HG03439 (cell line): Measurements from ENCODE around the gene MED16.
"Not testable (repeated sequence)": the region's sequence is repeated elsewhere in the genome, so short reads cannot be mapped to it uniquely, and the experiment has no call there.

Experiments
- ATAC-seq: cut with Tn5 transposase; IDR thresholded peaks from one replicate; pipeline ENCODE4 v1.9.1; 2021; ENCODE audit warnings: mild to moderate bottlenecking, moderate library complexity; ENCODE audit not compliant: unreplicated experiment

MED16 gene

DNA sequence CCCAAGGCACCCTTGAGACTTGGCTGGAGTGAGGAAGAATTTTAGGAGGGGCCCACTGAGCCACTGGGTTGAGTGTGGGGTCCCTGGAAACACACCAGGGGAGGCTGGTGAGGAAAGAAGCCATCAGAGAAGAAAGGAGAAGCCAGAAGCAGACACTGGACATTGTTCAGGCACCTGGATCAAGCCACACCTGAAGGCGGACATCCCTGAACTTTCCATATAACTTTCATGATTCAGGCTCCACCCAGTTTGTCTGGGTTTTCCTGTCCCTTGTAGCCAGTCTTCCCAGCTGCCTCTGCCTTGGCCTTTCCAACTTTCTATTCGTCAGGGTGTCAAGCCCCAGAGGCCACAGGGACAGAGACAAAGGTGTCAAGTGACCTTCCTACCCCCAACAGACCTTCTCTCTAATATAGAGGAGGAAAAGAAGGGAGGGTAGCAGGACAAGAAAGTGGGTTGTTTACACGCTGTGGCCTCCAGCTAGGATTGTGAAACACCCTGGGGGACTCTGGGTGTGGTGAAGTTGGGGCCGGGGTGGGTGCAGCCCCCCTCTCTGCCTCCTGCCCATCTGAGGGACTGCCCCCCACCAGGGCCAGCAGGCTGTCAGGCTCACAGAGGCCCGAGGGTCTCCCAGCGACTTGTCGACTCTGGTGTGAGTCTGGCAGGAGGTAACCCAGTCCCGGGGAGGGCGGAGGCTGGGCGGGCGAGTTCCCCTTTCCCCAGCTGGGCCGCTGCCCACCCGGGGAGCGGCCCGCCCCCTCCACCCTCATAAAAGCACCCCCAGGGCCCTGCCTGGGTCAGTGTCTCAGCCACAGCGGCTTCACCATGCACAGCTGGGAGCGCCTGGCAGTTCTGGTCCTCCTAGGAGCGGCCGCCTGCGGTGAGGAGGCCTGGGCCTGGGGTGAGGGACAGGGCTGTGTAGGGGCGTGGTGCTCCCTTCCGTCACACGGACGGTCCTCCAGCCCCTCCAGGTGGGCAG is 33.8 kb downstream of the MED16 start, which contains the start of gene CFD:
Gene CFD, plus strand, starts transcription at position 797 of the 976 bp plus-strand sequence. Its CDS starts 26 bp downstream, at position 823.
- ATAC-seq = no peak

DNA sequence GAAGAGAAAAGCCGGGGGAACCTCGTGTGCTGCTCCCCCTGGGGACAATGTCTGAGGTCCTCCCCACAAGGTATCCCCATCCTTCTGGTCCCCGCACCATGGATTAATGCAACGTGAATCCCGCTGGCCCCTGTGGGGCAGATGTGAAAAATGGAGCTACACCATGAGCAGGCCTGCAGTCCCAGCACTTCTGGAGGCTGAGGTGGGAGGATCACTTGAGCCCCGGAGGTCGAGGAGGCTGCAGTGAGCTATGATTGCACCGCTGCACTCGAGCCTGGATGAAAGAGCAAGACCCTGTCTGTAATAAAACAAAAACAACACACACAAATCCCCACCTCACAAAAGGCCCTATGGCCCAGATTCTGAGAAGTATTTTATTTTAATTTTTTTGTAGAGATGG is 34.7 kb downstream of the MED16 start:
- ATAC-seq = no peak

DNA sequence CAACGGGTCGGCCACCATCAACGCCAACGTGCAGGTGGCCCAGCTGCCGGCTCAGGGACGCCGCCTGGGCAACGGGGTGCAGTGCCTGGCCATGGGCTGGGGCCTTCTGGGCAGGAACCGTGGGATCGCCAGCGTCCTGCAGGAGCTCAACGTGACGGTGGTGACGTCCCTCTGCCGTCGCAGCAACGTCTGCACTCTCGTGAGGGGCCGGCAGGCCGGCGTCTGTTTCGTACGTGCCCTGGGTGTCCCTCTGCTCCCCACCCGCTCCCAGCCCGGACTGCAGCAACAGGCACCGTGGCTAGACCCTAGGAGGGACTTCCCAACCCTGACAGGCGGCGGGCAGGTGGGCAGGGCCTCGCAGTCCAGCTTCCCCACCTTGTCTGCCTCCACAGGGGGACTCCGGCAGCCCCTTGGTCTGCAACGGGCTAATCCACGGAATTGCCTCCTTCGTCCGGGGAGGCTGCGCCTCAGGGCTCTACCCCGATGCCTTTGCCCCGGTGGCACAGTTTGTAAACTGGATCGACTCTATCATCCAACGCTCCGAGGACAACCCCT is 37.3 kb downstream of the MED16 start:
- no peak for ATAC-seq

DNA sequence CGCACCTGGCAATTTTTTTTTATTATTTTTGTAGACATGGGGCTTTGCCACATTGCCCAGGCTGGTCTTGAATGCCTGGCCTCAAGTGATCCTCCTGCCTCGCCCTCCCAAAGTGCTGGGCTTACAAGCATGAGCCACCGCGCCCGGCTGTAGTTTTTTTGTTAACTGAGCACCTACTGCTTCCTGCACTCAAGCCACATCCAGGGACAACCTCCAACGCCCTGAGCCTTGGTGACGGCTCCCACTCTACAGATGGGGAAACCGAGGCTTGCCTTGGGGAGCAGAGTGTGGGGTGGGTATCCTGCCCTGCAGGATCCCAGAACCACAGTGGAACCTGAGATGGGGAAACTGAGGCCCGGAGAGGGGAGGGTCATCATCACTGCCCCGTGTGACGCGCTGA is 37.8 kb downstream of the MED16 start:
- ATAC-seq = no peak

DNA sequence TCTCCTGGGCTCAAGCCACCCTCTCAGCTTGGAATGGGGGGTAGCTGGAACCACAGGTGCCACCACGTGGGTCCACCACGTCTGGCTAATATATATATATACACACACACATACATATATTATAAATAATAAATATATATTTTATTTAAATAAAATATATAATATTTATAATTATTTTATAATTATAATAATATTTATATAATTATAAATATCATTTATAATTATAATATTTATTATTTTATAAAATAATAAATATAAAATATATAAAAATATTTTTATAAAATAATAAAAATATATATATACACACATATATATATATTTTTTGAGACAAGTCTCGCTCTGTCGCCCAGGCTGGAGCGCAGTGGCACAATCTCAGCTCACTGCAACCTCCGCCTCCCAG is 38.4 kb downstream of the MED16 start:
- ATAC-seq = no peak

DNA sequence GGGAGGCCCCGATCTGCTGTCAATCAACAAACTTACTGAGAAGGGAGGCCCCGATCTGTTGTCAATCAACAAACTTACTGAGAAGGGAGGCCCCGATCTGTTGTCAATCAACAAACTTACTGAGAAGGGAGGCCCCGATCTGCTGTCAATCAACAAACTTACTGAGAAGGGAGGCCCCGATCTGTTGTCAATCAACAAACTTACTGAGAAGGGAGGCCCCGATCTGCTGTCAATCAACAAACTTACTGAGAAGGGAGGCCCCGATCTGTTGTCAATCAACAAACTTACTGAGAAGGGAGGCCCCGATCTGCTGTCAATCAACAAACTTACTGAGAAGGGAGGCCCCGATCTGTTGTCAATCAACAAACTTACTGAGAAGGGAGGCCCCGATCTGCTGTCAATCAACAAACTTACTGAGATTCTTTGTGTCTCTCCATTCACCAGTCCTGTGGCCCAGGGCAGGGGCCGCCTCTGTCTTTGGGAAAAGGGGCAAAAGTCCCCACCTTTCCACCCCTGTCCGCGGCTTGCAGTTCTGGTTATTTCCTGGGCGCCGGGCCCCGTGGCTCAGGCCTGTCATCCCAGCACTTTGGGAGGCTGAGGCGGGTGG is 39.3 kb downstream of the MED16 start:
- ATAC-seq = not testable (repeated sequence)

DNA sequence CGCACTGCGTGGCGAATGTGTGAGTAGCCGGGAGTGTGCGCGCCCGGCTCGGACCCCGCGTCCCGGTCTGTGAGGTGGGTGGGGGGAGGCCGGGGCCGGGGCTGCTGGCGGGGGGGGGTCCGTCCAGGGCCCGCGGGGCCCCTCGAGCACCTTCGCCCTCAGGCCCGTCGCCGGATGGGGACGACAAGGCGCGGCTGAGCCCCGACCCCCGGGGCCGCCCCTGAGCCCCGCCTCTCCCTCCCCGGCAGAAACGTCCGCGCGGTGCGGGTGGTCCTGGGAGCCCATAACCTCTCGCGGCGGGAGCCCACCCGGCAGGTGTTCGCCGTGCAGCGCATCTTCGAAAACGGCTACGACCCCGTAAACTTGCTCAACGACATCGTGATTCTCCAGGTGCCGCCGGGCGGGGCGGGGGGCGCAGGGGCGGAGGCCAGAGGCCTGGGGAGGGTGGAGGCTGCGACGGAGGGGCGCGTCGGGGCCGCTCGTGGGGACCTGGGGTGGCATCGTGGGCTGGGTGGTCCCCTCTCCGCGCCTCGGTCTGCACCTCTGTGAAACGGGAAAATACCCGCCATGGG is 39.9 kb downstream of the MED16 start:
- ATAC-seq = no peak

DNA sequence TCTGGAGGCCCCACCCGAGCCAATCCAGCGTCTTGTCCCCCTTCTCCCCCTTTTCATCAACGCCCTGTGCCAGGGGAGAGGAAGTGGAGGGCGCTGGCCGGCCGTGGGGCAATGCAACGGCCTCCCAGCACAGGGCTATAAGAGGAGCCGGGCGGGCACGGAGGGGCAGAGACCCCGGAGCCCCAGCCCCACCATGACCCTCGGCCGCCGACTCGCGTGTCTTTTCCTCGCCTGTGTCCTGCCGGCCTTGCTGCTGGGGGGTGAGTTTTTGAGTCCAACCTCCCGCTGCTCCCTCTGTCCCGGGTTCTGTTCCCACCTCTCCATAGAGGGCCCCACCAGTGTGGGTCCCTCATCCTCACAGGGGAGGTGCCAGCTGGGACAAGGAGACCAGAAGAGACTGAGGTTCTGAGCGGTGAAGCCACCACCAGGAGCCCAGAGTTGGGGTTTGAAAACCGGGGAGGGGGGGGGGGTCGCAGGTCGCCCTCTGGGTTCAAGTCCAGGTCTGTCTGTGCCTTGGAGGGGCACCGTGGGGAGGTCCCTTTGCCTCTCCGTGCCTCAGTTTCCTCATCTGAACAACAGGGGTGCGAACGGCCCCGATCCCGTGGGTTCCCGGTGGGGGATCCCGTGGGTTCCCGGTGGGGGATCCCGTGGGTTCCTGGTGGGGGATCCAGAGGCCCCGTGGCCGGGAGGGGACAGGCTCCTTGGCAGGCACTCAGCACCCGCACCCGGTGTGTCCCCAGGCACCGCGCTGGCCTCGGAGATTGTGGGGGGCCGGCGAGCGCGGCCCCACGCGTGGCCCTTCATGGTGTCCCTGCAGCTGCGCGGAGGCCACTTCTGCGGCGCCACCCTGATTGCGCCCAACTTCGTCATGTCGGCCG is 40.6 kb downstream of the MED16 start, which contains the start of gene ELANE:
Gene ELANE, plus strand, starts transcription at position 168 of the 878 bp plus-strand sequence. Its CDS starts 26 bp downstream, at position 194.
- no peak for ATAC-seq

DNA sequence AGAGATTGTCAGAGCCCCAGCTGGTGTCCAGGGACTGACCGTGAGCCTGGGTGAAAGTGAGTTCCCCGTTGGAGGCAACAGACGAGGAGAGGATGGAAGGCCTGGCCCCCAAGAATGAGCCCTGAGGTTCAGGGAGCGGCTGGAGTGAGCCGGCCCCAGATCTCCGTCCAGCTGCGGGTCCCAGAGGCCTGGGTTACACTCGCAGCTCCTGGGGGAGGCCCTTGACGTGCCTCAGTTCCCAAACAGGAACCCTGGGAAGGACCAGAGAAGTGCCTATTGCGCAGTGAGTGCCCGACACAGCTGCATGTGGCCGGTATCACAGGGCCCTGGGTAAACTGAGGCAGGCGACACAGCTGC is 42.0 kb downstream of the MED16 start:
- no peak for ATAC-seq

DNA sequence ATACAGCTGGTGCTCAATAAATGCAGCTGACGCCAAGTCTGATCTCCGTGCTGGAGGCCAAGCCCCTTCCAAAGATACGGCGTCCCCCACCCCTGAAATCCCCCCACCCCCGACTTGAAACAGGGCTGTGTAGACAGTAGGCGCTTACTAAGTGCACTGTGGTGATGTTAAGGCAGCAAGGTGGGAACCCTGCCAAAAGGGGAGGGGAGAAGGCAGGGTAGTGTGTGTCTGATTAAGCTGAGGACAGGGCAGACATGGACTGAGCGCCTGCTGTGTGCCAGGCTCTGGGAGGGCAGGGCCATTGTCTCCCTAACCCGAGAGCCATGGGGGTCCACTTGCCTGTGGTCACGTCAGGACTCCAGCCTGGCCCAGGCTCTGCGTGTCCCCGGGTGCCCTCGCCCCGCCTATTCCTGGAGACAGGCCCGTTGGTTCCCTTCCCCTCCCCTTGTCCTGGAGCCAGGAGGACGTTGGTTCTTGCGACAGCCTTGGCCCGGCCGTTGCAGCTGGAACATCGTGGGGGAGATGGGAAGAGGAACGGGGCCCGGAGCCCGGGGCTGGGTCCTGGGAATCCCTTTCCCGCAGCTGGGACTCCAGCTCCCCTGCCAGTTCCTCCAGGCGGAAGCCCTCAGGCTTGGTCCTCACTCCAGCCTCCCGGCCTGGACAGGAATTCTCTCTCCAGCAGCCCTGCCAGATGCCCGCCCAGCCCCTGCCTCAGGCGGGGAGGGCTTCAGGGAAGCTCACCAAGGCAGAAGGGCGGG is 42.6 kb downstream of the MED16 start:
- no peak for ATAC-seq

DNA sequence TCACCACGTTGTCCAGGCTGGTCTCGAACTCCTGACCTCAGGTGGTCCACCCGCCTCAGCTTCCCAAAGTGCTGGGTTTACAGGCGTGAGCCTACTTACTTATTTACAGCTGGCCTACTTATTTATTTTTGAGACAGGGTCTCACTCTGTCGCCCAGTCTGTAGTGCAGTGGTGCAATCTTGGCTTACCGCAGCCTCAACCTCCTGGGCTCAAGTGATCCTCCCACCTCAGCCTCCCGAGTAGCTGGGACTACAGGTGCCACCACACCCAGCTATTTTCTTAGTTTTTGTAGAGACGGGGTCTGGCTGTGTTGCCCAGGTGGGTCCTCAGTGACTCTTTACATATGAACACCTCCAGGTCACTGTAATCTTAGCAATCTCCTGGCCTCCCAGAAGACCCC is 43.8 kb downstream of the MED16 start:
- not testable (repeated sequence) for ATAC-seq

DNA sequence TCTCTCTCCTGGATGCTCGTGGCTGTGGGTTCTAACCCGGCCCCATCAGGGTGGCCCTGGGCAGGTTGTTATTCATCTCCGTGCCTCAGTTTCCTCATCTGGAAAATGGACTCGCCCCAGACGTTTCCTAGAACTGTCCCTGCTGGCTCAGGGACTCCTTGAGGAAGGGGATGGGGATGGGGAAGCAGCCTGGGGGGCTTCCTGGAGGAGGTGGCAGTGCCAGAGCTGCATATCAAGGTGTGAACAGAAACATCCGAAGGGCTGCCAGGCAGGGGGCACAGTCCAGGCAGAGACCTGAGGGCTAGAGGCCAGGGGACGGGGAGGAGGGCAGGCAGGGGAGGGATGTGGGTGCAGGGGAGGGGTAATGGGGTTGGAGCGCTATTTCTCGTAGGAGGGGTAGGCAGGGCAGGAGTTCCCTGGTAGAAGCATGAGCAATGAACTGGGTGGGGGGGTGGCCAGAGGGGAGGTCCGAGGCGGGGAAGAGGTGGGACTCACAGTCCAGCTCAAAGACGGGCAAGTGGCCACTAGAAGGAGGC is 44.5 kb downstream of the MED16 start:
- ATAC-seq = no peak

DNA sequence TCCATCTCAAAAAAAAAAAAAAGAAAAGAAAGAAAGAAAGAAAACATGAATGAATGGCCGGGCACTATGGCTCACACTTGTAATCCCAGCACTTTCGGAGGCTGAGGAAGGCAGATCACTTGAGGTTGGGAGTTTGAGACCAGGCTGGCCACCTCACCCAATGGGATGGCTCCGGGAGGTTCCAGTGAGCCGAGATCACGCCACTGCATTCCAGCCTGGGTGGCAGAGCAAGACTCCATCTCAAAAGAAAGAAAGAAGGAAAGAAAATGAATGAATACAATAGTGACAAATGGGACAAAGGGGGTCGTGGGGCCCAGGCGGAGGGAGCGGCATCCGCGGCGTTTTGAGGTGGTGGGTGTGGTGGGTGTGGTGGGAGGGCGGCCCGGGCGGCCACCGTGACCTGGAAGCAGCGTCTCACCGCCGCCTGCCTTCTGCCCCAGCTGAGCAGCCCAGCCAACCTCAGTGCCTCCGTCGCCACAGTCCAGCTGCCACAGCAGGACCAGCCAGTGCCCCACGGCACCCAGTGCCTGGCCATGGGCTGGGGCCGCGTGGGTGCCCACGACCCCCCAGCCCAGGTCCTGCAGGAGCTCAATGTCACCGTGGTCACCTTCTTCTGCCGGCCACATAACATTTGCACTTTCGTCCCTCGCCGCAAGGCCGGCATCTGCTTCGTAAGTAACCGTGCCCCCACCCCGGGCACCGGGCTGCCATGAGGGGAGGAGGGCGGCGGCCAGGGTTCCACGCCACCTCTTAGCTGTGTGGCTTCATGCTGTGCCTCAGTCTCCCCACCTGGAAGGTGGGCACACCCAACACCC is 47.1 kb downstream of the MED16 start:
- no peak for ATAC-seq

DNA sequence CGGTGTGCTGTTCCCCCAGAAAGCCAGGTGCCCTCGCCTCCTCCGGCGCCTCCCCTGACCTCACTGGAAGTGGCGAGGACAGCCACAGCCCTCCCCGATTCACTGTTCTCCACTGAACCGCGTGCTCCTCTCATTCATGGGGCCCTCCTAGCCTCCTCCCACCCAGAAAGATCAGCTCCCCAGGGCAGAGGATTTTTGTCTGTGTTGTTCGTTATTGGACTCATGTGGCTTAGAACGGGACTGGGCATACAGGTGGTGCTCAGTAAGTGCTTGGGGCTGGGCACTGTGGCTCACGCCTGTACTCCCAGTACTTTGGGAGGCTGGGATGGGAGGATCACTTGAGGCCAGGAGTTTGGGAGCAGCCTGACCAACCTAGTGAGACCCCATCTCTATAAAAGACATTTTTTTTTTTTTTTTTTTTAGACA is 48.4 kb downstream of the MED16 start:
- ATAC-seq = no peak

DNA sequence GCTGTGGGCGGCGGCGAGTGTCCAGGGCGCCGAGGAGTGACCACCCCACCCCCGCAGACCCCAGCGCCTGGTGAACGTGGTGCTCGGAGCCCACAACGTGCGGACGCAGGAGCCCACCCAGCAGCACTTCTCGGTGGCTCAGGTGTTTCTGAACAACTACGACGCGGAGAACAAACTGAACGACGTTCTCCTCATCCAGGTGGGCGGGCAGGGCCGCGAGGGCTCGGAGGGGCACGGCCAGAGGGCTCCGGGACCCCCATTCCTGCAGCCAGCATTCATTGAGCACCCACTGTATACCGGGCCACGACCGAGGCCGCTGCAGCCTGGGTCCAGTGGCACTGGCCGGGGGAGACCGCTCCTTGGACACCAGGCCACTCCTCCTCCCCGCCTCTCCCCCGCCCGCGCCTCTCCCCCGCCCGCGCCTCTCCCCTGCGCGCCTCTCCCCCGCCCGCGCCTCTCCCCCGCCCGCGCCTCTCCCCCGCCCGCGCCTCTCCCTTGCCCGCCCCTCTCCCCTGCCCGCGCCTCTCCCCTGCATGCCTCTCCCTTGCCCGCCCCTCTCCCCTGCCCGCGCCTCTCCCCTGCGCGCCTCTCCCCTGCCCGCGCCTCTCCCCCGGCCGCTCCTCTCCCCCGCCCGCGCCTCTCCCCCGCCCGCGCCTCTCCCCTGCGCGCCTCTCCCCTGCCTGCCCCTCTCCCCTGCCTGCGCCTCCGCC is 49.0 kb downstream of the MED16 start:
- no peak for ATAC-seq

DNA sequence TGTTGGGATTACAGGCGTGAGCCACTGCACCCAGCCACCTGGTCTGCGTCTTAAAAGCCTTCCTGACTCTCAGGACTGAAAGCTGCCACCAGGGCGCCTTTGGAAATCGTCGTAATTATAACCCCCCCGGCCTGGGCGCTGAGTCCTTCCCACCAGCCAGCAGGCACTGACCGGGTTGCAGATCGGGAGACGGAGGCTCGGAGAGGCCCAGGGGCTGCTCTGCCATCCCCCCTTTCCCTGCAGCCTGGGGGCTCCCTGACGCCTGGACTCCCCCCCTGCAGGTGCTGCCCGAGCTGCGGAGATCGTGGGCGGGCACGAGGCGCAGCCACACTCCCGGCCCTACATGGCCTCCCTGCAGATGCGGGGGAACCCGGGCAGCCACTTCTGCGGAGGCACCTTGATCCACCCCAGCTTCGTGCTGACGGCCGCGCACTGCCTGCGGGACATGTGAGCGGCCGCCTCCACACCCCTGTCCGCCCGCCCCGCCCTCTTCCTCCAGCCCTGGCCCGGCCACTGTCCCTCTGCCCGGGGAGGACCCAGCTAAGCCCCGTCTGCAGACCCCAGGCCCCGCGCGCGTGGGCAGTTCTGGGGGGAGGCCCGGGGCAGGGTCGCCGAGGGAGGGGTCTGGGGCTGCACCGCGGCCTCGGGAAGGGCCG is 49.7 kb downstream of the MED16 start:
- ATAC-seq = no peak

DNA sequence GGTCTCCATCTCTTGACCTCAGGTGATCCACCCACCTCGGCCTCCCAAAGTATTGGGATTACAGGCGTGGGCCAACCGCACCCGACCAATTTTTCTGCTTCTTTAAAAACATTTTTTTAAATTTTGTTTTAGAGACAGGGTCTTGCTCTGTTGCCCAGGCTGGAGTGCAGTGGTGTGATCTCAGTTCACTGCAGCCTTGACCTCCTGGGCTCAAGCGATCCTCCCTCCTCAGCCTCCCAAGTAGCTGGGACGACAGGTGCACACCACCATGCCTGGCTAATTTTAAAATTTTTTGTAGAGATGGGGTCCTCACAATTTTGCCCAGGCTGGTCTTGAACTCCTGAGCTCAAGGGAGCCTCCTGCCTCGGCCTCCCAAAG is 50.2 kb downstream of the MED16 start:
- not testable (repeated sequence) for ATAC-seq
